K562 (cell line): ENCODE measurements around the gene SLC25A14. TPM values are rescaled to one million over a fixed set of nuclear protein-coding genes. Genes with fewer than 3 reads are reported as not detected.

Experiments used
- ATF1 ChIP-seq, 2 experiments: fragments of 450-650 bp in 1 of 2; IDR thresholded peaks; 2 replicates each; pipeline ENCODE4 v1.6.1; 2016; ENCODE audit warnings: missing compliant biosample characterization in 1 of 2, missing genetic modification characterization in 1 of 2
- FOSL1 ChIP-seq: fragments of 200-800 bp; sonication (Bioruptor generic); conservative IDR thresholded peaks from 2 replicates; pipeline ENCODE4 v1.6.1; 2016; ENCODE audit warnings: missing genetic modification characterization, missing compliant biosample characterization
- MAFG ChIP-seq: fragments of 450-650 bp; conservative IDR thresholded peaks from 2 replicates; pipeline ENCODE4 v1.6.1; 2016; ENCODE audit warnings: missing genetic modification characterization, missing compliant biosample characterization
- NRF1 ChIP-seq, 2 experiments: fragments of 450-650 bp; IDR thresholded peaks in 1 of 2; conservative IDR thresholded peaks in 1 of 2; 2 replicates each; pipeline ENCODE4 v1.6.1; 2014; ENCODE audit warnings: mild to moderate bottlenecking in 2 of 2
- PML ChIP-seq: IDR thresholded peaks from 2 replicates; pipeline ENCODE4 v1.6.1; 2012; ENCODE audit warnings: low read length, inconsistent platforms
- POU5F1 ChIP-seq: fragments of 150-350 bp; IDR thresholded peaks from 2 replicates; pipeline ENCODE4 v1.6.1; 2014; ENCODE audit warnings: borderline replicate concordance, low read length, low read depth, mild to moderate bottlenecking; ENCODE audit not compliant: partially characterized antibody
- RBBP5 ChIP-seq: fragments of 200-600 bp; sonication (generic); IDR thresholded peaks from 2 replicates; pipeline ENCODE4 v1.6.1; 2012; ENCODE audit warnings: borderline replicate concordance, mild to moderate bottlenecking, low read length, control low read depth, inconsistent platforms; ENCODE audit not compliant: insufficient read depth, poor library complexity, severe bottlenecking
- SIN3B ChIP-seq: fragments of 450-650 bp; IDR thresholded peaks from 2 replicates; pipeline ENCODE4 v1.6.1; 2017; ENCODE audit warnings: low read depth, mild to moderate bottlenecking, moderate library complexity
- STAT5B ChIP-seq: fragments of 250-450 bp; sonication (Bioruptor Pico); IDR thresholded peaks from 2 replicates; pipeline ENCODE4 v1.8.0; 2021; ENCODE audit warnings: mild to moderate bottlenecking, inconsistent platforms
- ZNF583 ChIP-seq: fragments of 250-450 bp; sonication (Bioruptor Pico); IDR thresholded peaks from 2 replicates; pipeline ENCODE4 v1.4.0; 2020
- ZNF830 ChIP-seq: fragments of 250-450 bp; sonication (Bioruptor Pico); IDR thresholded peaks from 2 replicates; pipeline ENCODE4 v1.5.0; 2021; ENCODE audit warnings: mild to moderate bottlenecking
- polyA plus RNA-seq, 8 experiments: library from polyadenylated mRNA; depleted of rRNA in 4 of 8; stranded (reverse) in 5 of 8; unstranded in 3 of 8; fragments of >200 nt; fragmentation: Nextera tagmentation in 2 of 8; fragmentation: Illumina TruSeq in 1 of 8; extraction: Ambion mirVana in 2 of 8; extraction: Trizol in 1 of 8; gene quantifications; 2 replicates each; pipeline versions ENCODE4 v1.2.1 to v1.2.3, GENCODE V29; 2011 to 2014; ENCODE audit warnings: inconsistent platforms in 1 of 8, missing spikeins in 1 of 8
- total RNA-seq, 7 experiments: library from RNA; depleted of rRNA in 6 of 7; stranded (reverse); fragments of >200 nt in 6 of 7; fragmentation: Illumina TruSeq in 2 of 7; extraction: Trizol in 2 of 7; gene quantifications; 2 replicates each; pipeline versions ENCODE4 v1.2.1 to v1.2.3, GENCODE V29; 2011 to 2021; ENCODE audit warnings: low replicate concordance in 1 of 7
- TF ChIP-seq, protein P1 (sequence below), 2 experiments: fragments of 450-650 bp in 1 of 2; sonication (generic) in 1 of 2; formaldehyde crosslinking in 1 of 2; IDR thresholded peaks; 2 replicates each; pipeline versions ENCODE4 v1.7.1 to v1.9.0; 2016 to 2022; ENCODE audit warnings: inconsistent platforms in 1 of 2, mild to moderate bottlenecking in 1 of 2, missing genetic modification reagents in 1 of 2
- TF ChIP-seq, protein P2 (sequence below): sonication (generic); formaldehyde crosslinking; IDR thresholded peaks from 2 replicates; pipeline ENCODE4 v1.8.1; 2023; ENCODE audit warnings: mild to moderate bottlenecking, missing genetic modification reagents
- TF ChIP-seq, protein P3 (sequence below): fragments of 450-650 bp; formaldehyde crosslinking; IDR thresholded peaks from 2 replicates; pipeline ENCODE4 v1.4.0; 2020; ENCODE audit warnings: mild to moderate bottlenecking

SLC25A14 gene
- total and polyA plus RNA-seq, 9 of the 15 experiments (the other 6 are each of a cell fraction or from before 2014, with no cell fraction given): 9.5 to 33.3 (median 15.8) TPM

- TF ChIP-seq ZNF830 (no peak), RBBP5 (peak; percentile 64), ZNF583 (CRISPR knock-in tag) (no peak), PML (peak; percentile 84; the same call in 1 of the 2 replicates), FOSL1 (no peak), STAT5B (CRISPR knock-in tag) (no peak), SIN3B (no peak), ATF1 (CRISPR knock-in tag; IDR thresholded peaks at IDR 0.05) (no peak), ATF1 (tag; IDR thresholded peaks at IDR 0.05) (0 out of 2 replicates have a peak, but pooled peaks have one; percentile 23), POU5F1 (peak; percentile 7), MAFG (tag) (peak; percentile 25; the same call in 1 of the 2 replicates), NRF1 (conservative IDR thresholded peaks at IDR 0.05 in 1 of 2, IDR thresholded peaks at IDR 0.05 in 1 of 2) (peak; percentile 98)
- TF ChIP-seq, protein P1, sequence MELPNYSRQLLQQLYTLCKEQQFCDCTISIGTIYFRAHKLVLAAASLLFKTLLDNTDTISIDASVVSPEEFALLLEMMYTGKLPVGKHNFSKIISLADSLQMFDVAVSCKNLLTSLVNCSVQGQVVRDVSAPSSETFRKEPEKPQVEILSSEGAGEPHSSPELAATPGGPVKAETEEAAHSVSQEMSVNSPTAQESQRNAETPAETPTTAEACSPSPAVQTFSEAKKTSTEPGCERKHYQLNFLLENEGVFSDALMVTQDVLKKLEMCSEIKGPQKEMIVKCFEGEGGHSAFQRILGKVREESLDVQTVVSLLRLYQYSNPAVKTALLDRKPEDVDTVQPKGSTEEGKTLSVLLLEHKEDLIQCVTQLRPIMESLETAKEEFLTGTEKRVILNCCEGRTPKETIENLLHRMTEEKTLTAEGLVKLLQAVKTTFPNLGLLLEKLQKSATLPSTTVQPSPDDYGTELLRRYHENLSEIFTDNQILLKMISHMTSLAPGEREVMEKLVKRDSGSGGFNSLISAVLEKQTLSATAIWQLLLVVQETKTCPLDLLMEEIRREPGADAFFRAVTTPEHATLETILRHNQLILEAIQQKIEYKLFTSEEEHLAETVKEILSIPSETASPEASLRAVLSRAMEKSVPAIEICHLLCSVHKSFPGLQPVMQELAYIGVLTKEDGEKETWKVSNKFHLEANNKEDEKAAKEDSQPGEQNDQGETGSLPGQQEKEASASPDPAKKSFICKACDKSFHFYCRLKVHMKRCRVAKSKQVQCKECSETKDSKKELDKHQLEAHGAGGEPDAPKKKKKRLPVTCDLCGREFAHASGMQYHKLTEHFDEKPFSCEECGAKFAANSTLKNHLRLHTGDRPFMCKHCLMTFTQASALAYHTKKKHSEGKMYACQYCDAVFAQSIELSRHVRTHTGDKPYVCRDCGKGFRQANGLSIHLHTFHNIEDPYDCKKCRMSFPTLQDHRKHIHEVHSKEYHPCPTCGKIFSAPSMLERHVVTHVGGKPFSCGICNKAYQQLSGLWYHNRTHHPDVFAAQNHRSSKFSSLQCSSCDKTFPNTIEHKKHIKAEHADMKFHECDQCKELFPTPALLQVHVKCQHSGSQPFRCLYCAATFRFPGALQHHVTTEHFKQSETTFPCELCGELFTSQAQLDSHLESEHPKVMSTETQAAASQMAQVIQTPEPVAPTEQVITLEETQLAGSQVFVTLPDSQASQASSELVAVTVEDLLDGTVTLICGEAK (IDR thresholded peaks at IDR 0.05): 0 out of 2 replicates have a peak, but pooled peaks have one; percentile 32
- TF ChIP-seq, protein P1 (CRISPR knock-in tag; IDR thresholded peaks at IDR 0.05): no peak
- TF ChIP-seq, protein P2, sequence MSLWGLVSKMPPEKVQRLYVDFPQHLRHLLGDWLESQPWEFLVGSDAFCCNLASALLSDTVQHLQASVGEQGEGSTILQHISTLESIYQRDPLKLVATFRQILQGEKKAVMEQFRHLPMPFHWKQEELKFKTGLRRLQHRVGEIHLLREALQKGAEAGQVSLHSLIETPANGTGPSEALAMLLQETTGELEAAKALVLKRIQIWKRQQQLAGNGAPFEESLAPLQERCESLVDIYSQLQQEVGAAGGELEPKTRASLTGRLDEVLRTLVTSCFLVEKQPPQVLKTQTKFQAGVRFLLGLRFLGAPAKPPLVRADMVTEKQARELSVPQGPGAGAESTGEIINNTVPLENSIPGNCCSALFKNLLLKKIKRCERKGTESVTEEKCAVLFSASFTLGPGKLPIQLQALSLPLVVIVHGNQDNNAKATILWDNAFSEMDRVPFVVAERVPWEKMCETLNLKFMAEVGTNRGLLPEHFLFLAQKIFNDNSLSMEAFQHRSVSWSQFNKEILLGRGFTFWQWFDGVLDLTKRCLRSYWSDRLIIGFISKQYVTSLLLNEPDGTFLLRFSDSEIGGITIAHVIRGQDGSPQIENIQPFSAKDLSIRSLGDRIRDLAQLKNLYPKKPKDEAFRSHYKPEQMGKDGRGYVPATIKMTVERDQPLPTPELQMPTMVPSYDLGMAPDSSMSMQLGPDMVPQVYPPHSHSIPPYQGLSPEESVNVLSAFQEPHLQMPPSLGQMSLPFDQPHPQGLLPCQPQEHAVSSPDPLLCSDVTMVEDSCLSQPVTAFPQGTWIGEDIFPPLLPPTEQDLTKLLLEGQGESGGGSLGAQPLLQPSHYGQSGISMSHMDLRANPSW: no peak
- TF ChIP-seq, protein P3, sequence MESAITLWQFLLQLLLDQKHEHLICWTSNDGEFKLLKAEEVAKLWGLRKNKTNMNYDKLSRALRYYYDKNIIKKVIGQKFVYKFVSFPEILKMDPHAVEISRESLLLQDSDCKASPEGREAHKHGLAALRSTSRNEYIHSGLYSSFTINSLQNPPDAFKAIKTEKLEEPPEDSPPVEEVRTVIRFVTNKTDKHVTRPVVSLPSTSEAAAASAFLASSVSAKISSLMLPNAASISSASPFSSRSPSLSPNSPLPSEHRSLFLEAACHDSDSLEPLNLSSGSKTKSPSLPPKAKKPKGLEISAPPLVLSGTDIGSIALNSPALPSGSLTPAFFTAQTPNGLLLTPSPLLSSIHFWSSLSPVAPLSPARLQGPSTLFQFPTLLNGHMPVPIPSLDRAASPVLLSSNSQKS (CRISPR knock-in tag): no peak
These were observed 61.9 kb downstream of the SLC25A14 start, which contains the start of gene RBMX2 (continued) for GRCh38 chrX:130401415-130402207.
